ENCODE measurements around the gene NRCAM.

DNA sequence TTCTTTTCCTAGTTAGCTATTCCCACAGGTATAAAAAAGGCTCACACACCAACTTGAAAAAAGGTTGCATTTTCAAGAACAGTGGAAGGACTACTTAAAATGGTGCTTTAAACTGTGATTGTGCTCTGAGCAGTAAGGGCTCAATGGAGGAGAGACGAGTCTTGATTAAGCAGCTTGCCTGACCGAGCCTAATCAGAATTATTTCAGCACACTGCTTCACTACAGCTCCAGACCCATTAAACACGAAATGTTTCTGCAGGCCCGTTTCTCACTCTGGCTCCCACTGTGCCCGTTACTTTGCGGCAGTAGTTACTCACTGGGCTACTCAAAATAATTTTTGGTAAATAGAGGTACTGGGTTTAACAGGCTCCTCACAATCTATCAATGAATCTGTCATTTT, 126.0 kb downstream of the NRCAM start:
- TF ChIP-seq POLR2A (IDR thresholded peaks at IDR 0.05): no peak
- TF ChIP-seq, protein P1, sequence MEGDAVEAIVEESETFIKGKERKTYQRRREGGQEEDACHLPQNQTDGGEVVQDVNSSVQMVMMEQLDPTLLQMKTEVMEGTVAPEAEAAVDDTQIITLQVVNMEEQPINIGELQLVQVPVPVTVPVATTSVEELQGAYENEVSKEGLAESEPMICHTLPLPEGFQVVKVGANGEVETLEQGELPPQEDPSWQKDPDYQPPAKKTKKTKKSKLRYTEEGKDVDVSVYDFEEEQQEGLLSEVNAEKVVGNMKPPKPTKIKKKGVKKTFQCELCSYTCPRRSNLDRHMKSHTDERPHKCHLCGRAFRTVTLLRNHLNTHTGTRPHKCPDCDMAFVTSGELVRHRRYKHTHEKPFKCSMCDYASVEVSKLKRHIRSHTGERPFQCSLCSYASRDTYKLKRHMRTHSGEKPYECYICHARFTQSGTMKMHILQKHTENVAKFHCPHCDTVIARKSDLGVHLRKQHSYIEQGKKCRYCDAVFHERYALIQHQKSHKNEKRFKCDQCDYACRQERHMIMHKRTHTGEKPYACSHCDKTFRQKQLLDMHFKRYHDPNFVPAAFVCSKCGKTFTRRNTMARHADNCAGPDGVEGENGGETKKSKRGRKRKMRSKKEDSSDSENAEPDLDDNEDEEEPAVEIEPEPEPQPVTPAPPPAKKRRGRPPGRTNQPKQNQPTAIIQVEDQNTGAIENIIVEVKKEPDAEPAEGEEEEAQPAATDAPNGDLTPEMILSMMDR (IDR thresholded peaks at IDR 0.05): no peak
